ACC112 (cell line): ENCODE measurements around the gene PREB.
"Not testable (repeated sequence)": the region's sequence is repeated elsewhere in the genome, so short reads cannot be mapped to it uniquely, and the experiment has no call there.

ENCODE experiments used
- H2AFZ ChIP-seq: fragments of 200-600 bp; sonication (generic); one replicate; pipeline ENCODE4 v1.6.0; 2017; ENCODE audit warnings: antibody characterized with exemption, low read length; ENCODE audit not compliant: unreplicated experiment
- H3K27ac ChIP-seq: fragments of 200-600 bp; sonication (generic); 2 replicates; pipeline ENCODE4 v1.5.1; 2014; ENCODE audit warnings: low read depth, mild to moderate bottlenecking, antibody characterized with exemption, low read length, moderate library complexity
- H3K27me3 ChIP-seq: fragments of 200-600 bp; sonication (generic); 2 replicates; pipeline ENCODE4 v1.6.1; 2014; ENCODE audit warnings: mild to moderate bottlenecking, antibody characterized with exemption, low read length, moderate library complexity, mixed read lengths; ENCODE audit not compliant: insufficient read depth
- H3K36me3 ChIP-seq: fragments of 200-600 bp; sonication (generic); 2 replicates; pipeline ENCODE4 v1.6.1; 2016; ENCODE audit warnings: mild to moderate bottlenecking, antibody characterized with exemption, low read length, moderate library complexity, mixed read lengths; ENCODE audit not compliant: insufficient read depth
- H3K4me1 ChIP-seq: fragments of 200-600 bp; sonication (generic); one replicate; pipeline ENCODE4 v1.6.1; 2016; ENCODE audit warnings: low read length, mixed read lengths; ENCODE audit not compliant: insufficient read depth, unreplicated experiment, control insufficient read depth
- H3K4me3 ChIP-seq: fragments of 200-600 bp; sonication (generic); 2 replicates; pipeline ENCODE4 v1.5.1; 2014; ENCODE audit warnings: mild to moderate bottlenecking, low read depth, low read length
- H3K79me2 ChIP-seq: fragments of 200-600 bp; sonication (generic); one replicate; pipeline ENCODE4 v1.6.0; 2016; ENCODE audit warnings: low read length; ENCODE audit not compliant: control insufficient read depth, unreplicated experiment, insufficient read depth

The PREB gene

DNA sequence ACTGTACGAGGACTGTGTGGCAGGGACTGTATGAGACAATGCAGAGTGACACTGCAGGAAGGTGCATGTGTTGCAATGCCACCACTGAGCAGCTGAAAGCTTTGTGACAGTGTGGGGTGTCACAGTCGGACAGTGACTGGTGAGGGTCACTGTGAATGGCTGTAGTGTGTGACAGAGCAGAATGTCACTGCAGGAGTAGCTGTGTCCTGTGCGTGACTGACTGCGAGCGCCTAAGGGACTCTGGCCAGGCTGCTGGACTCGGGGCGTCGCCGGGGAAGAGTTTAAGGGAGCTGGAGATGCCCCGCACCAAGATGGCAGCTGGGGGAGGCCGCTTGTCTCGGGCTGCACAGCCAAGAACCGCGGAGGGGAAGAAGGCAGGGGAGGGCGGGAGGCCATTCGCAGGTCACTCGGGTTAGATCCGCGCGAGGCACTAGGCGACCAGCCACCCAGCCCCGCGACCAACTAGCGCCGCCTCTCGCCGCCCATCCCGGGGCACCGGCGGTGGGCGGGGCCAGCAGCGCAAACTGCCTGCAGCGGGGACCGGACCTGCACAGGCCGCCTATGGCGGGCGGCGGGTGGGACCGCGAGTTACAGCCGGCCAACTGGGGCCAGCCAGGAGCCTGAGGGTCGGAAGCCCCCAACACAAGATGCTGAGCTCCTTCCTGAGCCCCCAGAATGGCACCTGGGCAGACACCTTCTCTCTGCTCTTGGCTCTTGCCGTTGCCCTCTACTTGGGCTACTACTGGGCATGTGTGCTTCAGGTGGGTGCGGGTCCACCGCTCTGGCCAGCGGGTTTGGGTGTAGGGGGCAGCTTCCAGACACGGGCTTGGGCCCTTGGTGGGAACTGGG, 10.9 kb downstream of the PREB start, which contains the start of gene ABHD1:
TSS of gene ABHD1 (plus strand) at position 514 of the 849 bp plus-strand sequence. CDS start at position 648, 134 bp downstream.
- Histone ChIP-seq H3K79me2 (no peaks in the 10 kb centered on the region), H3K27ac (no peak within 1 kb of the TSS), H3K27me3 (no peaks in the 10 kb centered on the region), H3K4me1 (peaks cover 6% of the 10 kb centered on the region), H2AFZ (peak within 1 kb of the TSS; percentile 93), H3K36me3 (no peaks in the 10 kb centered on the region), H3K4me3 (peak within 1 kb of the TSS; percentile 80)

DNA sequence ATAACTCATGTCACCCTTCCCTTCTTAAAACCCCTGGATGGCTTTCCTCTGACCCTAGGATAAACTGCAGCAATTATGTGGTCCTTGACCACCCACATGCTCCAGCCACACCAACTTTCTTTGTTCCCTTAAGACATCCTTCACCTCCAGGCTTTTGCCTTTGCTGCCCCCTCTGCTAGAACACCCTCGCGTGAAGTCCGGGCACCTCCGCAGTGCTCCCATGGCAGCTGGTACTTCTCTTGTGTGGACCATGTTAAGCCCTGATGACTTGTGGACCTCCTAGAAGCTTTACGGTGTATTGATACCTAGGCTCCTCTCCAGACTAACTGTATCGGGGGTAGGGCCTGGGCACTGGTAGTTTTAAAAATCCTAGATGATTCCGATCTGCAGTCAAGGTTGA, 11.6 kb downstream of the PREB start:
- Histone ChIP-seq H3K4me3 (peak overlapping the region; percentile 80; the same call in 1 of the 2 replicates), H3K27ac (no peak overlapping the region), H3K79me2 (peaks cover 6% of the 10 kb centered on the region), H2AFZ (no peak overlapping the region), H3K4me1 (peaks cover 10% of the 10 kb centered on the region), H3K36me3 (no peaks in the 10 kb centered on the region), H3K27me3 (no peaks in the 10 kb centered on the region)

DNA sequence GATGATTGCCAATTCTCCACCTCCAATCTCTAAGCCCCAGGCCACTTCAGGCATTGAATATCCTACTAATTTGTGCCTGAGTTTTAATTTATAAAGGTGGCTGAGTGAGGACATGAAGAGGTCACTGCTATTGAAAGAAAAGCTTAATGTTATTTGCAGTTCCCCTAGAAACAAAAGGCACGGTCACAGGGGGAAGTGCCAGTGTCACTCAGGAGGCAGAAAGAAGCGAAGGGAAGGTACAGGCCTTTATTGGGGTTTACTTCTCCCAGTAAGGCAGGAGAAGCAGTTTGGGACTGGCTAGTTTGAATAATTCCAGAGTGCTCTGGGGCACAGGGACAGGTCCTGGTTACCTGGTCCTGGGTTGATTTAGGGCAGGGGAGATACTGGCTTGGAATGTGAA, 12.5 kb downstream of the PREB start:
- H3K36me3 ChIP-seq: no peaks in the 10 kb centered on the region
- H3K4me1 ChIP-seq: peaks cover 10% of the 10 kb centered on the region
- H2AFZ ChIP-seq: no peak overlapping the region
- no peak overlapping the region for H3K27ac ChIP-seq
- no peaks in the 10 kb centered on the region for H3K27me3 ChIP-seq
- H3K79me2 ChIP-seq: peaks cover 7% of the 10 kb centered on the region
- H3K4me3 ChIP-seq: no peak overlapping the region

DNA sequence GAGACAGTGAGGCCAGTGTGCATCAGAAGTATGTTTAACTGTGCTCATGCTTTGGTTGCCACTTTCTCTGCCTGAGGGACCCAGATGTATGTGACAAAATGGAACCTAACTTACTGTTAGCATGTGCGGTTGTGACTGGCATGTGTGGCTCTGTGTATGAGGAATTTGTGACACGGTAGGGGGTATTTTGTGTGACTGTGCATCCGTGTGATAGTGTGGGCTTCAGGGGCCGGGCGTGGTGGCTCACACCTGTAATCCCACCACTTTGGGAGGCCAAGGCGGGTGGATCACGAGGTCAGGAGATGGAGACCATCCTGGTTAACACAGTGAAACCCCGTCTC, 15.1 kb downstream of the PREB start:
- H3K4me3 ChIP-seq: peak overlapping the region; percentile 97
- H3K27ac ChIP-seq, H3K79me2 ChIP-seq, H3K36me3 ChIP-seq, H3K27me3 ChIP-seq: not testable (repeated sequence)
- peak overlapping the region; percentile 100 for H2AFZ ChIP-seq
- peaks cover 10% of the 10 kb centered on the region for H3K4me1 ChIP-seq

DNA sequence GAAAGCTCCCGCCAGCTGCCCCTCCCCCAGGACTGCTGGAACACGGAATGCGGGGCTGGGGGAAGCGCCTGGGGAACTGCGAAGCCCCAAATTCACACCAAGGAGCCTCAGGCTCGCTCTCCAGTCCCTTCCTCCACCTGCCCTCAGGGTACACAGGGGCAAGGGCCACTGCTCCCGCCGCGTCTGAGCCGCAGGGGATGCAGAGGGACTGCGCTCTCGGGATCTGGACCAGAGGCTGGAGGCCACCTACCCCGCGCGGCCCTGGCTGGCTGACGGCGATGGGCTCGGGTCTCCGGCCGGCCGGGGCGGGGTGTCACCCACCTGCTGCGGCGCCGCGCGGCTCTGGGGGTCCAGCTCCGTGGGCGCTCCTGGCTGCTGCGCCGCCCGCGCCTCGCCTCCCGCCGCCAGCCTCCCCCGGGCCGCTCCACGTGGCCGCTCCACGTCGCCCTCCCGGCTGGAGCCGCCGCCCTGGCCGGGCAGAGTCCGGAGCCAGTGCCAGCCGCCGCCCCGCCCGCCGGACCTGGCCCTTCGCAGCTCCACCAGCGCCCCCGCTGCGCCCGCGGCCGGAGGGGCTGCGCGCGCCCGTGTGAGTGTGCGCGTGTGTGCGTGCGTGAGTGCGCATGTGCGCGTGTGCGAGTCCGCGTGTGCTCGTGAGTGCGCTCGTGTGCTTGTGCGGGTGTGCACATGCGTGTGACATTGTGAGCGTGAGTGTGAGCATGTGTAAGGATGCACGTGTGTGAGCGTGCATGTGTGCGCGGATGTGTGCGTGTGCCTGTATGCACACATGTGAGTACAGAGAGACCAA, 15.7 kb downstream of the PREB start, which contains the start of gene CGREF1:
TSS of gene CGREF1 (minus strand) at position 604 of the 805 bp plus-strand sequence. CDS start 14,762 bp downstream, outside the sequence.
- H2AFZ ChIP-seq: peak within 1 kb of the TSS; percentile 100
- no peak within 1 kb of the TSS for H3K27ac ChIP-seq
- H3K79me2 ChIP-seq: peaks cover 7% of the 10 kb centered on the region
- H3K36me3 ChIP-seq: no peaks in the 10 kb centered on the region
- H3K4me3 ChIP-seq: peak within 1 kb of the TSS; percentile 97
- no peaks in the 10 kb centered on the region for H3K27me3 ChIP-seq
- H3K4me1 ChIP-seq: peaks cover 10% of the 10 kb centered on the region

DNA sequence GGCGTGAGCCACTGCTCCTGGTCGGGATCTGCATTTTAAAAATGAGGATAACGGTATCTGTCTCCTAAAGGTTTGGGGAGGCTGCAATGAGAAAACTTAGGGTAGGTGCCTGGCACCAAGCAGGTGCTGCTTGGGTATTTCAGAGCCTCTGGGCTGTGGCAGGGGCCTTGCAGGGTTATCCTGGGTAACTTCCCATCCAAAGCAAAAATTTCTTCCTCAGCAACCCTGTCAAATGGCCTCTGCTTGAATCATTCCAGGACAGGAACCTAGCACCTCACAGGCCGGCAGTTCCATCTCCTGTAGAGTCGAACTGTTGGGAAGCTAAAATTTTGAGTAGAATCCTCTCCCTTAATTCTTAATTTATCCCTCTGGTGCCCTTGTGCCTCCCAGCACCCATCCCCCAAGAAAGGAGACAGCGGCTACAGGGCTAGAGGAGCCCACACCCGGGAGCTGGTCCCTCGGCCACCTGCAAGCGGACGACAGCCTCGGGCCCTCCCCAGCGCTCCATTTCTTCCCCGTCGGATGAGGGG, 16.4 kb downstream of the PREB start:
- peaks cover 8% of the 10 kb centered on the region for H3K4me1 ChIP-seq
- H3K4me3 ChIP-seq: peak overlapping the region; percentile 97
- H3K79me2 ChIP-seq: peaks cover 7% of the 10 kb centered on the region
- no peaks in the 10 kb centered on the region for H3K36me3 ChIP-seq
- H2AFZ ChIP-seq: peak overlapping the region; percentile 100
- H3K27me3 ChIP-seq: no peaks in the 10 kb centered on the region
- no peak overlapping the region for H3K27ac ChIP-seq

DNA sequence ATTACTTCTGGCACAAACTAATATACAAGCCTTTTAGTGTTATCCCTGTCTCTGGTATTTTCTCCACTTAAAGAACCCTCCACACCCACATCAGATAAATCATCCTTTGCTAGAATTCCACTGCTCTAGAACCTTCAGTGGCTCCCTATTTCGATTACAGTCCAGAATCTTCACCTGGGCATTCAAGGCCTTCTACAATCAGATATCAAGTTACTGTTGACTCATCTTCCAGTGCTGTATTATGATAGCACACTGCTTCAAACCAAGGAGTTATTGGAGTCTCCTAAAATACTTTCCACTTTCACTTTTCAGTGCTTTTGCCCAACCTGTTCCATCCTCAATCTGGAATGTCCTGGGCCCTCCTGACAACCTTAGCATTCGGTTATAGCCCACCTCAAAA, 18.9 kb downstream of the PREB start:
- Histone ChIP-seq H2AFZ (no peak overlapping the region), H3K4me1 (peaks cover 8% of the 10 kb centered on the region), H3K27me3 (no peaks in the 10 kb centered on the region), H3K4me3 (no peak overlapping the region), H3K27ac (no peak overlapping the region), H3K79me2 (peaks cover 7% of the 10 kb centered on the region), H3K36me3 (no peaks in the 10 kb centered on the region)

DNA sequence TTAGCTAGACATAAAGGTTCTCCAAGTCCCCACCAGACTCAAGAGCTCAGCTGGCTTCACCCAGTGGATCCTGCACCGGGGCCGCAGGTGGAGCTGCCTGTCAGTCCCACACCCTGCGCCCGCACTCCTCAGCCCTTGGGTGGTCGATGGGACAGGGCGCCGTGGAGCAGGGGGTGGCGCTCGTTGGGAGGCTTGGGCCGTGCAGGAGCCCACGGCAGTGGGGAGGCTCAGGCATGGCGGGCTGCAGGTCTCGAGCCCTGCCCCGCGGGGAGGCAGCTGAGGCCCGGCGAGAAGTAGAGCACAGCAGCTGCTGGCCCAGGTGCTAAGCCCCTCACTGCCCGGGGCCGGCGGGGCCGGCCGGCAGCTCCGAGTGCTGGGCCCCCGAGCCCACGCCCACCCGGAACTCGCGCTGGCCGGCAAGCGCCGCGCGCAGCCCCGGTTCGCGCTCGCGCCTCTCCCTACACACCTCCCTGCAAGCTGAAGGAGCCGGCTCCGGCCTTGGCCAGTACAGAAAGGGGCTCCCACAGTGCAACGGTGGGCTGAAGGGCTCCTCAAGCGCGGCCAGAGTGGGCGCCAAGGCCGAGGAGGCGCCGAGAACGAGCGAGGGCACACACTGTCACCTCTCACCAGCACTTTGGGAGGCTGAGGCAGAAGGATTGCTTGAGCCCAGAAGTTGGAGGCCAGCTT, 22.9 kb downstream of the PREB start:
- not testable (repeated sequence) for H3K4me1 ChIP-seq, H3K36me3 ChIP-seq, H3K4me3 ChIP-seq, H2AFZ ChIP-seq, H3K79me2 ChIP-seq, H3K27ac ChIP-seq, H3K27me3 ChIP-seq

DNA sequence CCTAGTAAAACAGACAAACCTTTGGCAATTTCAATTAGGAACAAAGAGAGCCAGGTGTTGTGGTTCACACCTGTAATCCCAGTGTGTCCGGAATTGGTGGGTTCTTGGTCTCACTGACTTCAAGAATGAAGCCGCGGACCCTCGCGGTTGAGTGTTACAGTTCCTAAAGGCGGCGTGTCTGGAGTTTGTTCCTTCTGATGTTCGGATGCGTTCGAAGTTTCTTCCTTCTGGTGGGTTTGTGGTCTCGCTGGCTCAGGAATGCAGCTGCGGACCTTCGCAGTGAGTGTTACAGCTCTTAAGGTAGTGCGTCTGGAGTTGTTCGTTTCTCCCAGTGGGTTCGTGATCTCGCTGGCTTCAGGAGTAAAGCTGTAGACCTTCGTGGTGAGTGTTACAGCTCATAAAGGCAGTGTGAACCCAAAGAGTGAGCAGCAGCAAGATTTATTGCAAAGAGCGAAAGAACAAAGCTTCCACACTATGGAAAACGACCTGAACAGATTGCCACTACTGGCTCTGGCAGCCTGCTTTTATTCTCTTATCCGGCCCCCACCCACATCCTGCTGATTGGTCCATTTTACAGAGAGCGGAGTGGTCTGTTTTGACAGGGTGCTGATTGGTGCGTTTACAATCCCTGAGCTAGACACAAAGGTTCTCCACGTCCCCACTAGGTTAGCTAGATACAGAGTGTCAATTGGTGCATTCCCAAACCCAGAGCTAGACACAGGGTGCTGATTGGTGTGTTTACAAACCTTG, 23.7 kb downstream of the PREB start:
- not testable (repeated sequence) for H3K36me3 ChIP-seq, H3K27me3 ChIP-seq, H3K4me3 ChIP-seq, H3K4me1 ChIP-seq, H2AFZ ChIP-seq, H3K27ac ChIP-seq, H3K79me2 ChIP-seq

DNA sequence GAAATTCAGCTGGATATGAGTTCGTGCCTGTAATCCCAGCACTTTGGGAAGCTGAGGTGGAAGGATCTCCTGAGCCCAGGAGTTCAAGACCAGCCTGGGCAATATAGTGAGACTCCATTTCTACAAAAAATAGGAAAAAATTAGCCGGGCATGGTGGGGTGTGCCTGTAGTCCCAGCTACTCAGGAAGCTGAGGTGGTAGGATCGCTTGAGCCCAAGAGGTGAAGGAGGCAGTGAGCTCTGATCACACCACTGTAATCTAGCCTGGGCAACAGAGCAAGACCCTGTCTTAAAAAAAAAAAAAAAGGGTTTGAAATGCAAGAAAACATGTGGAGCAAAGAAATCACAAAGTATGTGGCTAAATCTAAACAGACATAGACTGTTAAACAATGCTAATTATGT, 25.4 kb downstream of the PREB start:
- Histone ChIP-seq H3K36me3 (no peaks in the 10 kb centered on the region), H3K27me3 (no peaks in the 10 kb centered on the region), H3K4me3 (no peak overlapping the region), H3K4me1 (no peaks in the 10 kb centered on the region), H3K27ac (no peak overlapping the region), H3K79me2 (no peaks in the 10 kb centered on the region), H2AFZ (no peak overlapping the region)
